ENCODE data around the gene NPHP4.

The NPHP4 gene

GRCh38 chr1:5966543-5967205 is 25.6 kb downstream of the NPHP4 start:
- H3K4me3 ChIP-seq (ENCODE audit: insufficient read length, low read depth): no peak overlapping the region
- H3K36me3 ChIP-seq (ENCODE audit: insufficient read depth, insufficient read length, low read length): no peaks in the 10 kb centered on the region
- no peaks in the 10 kb centered on the region for H3K27me3 ChIP-seq (ENCODE audit: insufficient read depth, insufficient read length)
- TF ChIP-seq ZNF274 (IDR thresholded peaks at IDR 0.05; ENCODE audit: low read depth, low read length) (no peak), YY1 (IDR thresholded peaks at IDR 0.05; ENCODE audit: insufficient read depth, insufficient read length) (no peak), SUZ12 (IDR thresholded peaks at IDR 0.05; ENCODE audit: extremely low read depth, insufficient read depth, insufficient read length) (no peak)
- DNase-seq (ENCODE audit: low read depth, low spot score): no peak
- no peak overlapping the region for H3K9ac ChIP-seq (ENCODE audit: insufficient read length, low read depth)
- H3K4me1 ChIP-seq (ENCODE audit: insufficient read depth, insufficient read length): no peaks in the 10 kb centered on the region
- no peaks in the 10 kb centered on the region for H3K9me3 ChIP-seq (ENCODE audit: insufficient read depth, low read length)

- TF ChIP-seq ZNF274 (IDR thresholded peaks at IDR 0.05; ENCODE audit: low read depth, low read length) (no peak), SUZ12 (IDR thresholded peaks at IDR 0.05; ENCODE audit: extremely low read depth, insufficient read depth, insufficient read length) (no peak), YY1 (IDR thresholded peaks at IDR 0.05; ENCODE audit: insufficient read depth, insufficient read length) (no peak)
- H3K27me3 ChIP-seq (ENCODE audit: insufficient read depth, insufficient read length): no peaks in the 10 kb centered on the region
- DNase-seq (ENCODE audit: low read depth, low spot score): no peak
- no peaks in the 10 kb centered on the region for H3K9me3 ChIP-seq (ENCODE audit: insufficient read depth, low read length)
- no peak overlapping the region for H3K4me3 ChIP-seq (ENCODE audit: insufficient read length, low read depth)
- no peaks in the 10 kb centered on the region for H3K4me1 ChIP-seq (ENCODE audit: insufficient read depth, insufficient read length)
- peaks cover 4% of the 10 kb centered on the region for H3K36me3 ChIP-seq (ENCODE audit: insufficient read depth, insufficient read length, low read length)
- H3K9ac ChIP-seq (ENCODE audit: insufficient read length, low read depth): no peak overlapping the region
These were observed 26.6 kb downstream of the NPHP4 start for GRCh38 chr1:5965586-5966131.

GRCh38 chr1:5962265-5963105 is 29.7 kb downstream of the NPHP4 start:
- DNase-seq (ENCODE audit: low read depth, low spot score): no peak
- Histone ChIP-seq H3K9me3 (ENCODE audit: insufficient read depth, low read length) (no peaks in the 10 kb centered on the region), H3K9ac (ENCODE audit: insufficient read length, low read depth) (no peak overlapping the region), H3K4me3 (ENCODE audit: insufficient read length, low read depth) (no peak overlapping the region), H3K36me3 (ENCODE audit: insufficient read depth, insufficient read length, low read length) (peaks cover 10% of the 10 kb centered on the region), H3K4me1 (ENCODE audit: insufficient read depth, insufficient read length) (no peaks in the 10 kb centered on the region), H3K27me3 (ENCODE audit: insufficient read depth, insufficient read length) (no peaks in the 10 kb centered on the region)
- no peak for TF ChIP-seq YY1 (IDR thresholded peaks at IDR 0.05; ENCODE audit: insufficient read depth, insufficient read length)
- TF ChIP-seq ZNF274 (IDR thresholded peaks at IDR 0.05; ENCODE audit: low read depth, low read length): no peak
- TF ChIP-seq SUZ12 (IDR thresholded peaks at IDR 0.05; ENCODE audit: extremely low read depth, insufficient read depth, insufficient read length): no peak

GRCh38 chr1:5961601-5962000 is 30.6 kb downstream of the NPHP4 start:
- Histone ChIP-seq H3K27me3 (ENCODE audit: insufficient read depth, insufficient read length) (no peaks in the 10 kb centered on the region), H3K4me1 (ENCODE audit: insufficient read depth, insufficient read length) (no peaks in the 10 kb centered on the region), H3K9me3 (ENCODE audit: insufficient read depth, low read length) (no peaks in the 10 kb centered on the region), H3K4me3 (ENCODE audit: insufficient read length, low read depth) (no peak overlapping the region), H3K36me3 (ENCODE audit: insufficient read depth, insufficient read length, low read length) (peaks cover 10% of the 10 kb centered on the region), H3K9ac (ENCODE audit: insufficient read length, low read depth) (no peak overlapping the region)
- DNase-seq (ENCODE audit: low read depth, low spot score): no peak
- TF ChIP-seq SUZ12 (IDR thresholded peaks at IDR 0.05; ENCODE audit: extremely low read depth, insufficient read depth, insufficient read length) (no peak), ZNF274 (IDR thresholded peaks at IDR 0.05; ENCODE audit: low read depth, low read length) (no peak), YY1 (IDR thresholded peaks at IDR 0.05; ENCODE audit: insufficient read depth, insufficient read length) (no peak)

GRCh38 chr1:5960336-5960735 is 31.9 kb downstream of the NPHP4 start:
- DNase-seq (ENCODE audit: low read depth, low spot score): no peak
- H3K27me3 ChIP-seq (ENCODE audit: insufficient read depth, insufficient read length): no peaks in the 10 kb centered on the region
- no peaks in the 10 kb centered on the region for H3K4me1 ChIP-seq (ENCODE audit: insufficient read depth, insufficient read length)
- TF ChIP-seq YY1 (IDR thresholded peaks at IDR 0.05; ENCODE audit: insufficient read depth, insufficient read length): no peak
- TF ChIP-seq ZNF274 (IDR thresholded peaks at IDR 0.05; ENCODE audit: low read depth, low read length): no peak
- TF ChIP-seq SUZ12 (IDR thresholded peaks at IDR 0.05; ENCODE audit: extremely low read depth, insufficient read depth, insufficient read length): no peak
- H3K4me3 ChIP-seq (ENCODE audit: insufficient read length, low read depth): no peak overlapping the region
- H3K9me3 ChIP-seq (ENCODE audit: insufficient read depth, low read length): no peaks in the 10 kb centered on the region
- H3K36me3 ChIP-seq (ENCODE audit: insufficient read depth, insufficient read length, low read length): peaks cover 10% of the 10 kb centered on the region
- no peak overlapping the region for H3K9ac ChIP-seq (ENCODE audit: insufficient read length, low read depth)

GRCh38 chr1:5959667-5960230 is 32.5 kb downstream of the NPHP4 start:
- no peaks in the 10 kb centered on the region for H3K4me1 ChIP-seq (ENCODE audit: insufficient read depth, insufficient read length)
- H3K9ac ChIP-seq (ENCODE audit: insufficient read length, low read depth): no peak overlapping the region
- H3K36me3 ChIP-seq (ENCODE audit: insufficient read depth, insufficient read length, low read length): peaks cover 10% of the 10 kb centered on the region
- no peaks in the 10 kb centered on the region for H3K27me3 ChIP-seq (ENCODE audit: insufficient read depth, insufficient read length)
- no peaks in the 10 kb centered on the region for H3K9me3 ChIP-seq (ENCODE audit: insufficient read depth, low read length)
- H3K4me3 ChIP-seq (ENCODE audit: insufficient read length, low read depth): no peak overlapping the region
- no peak for TF ChIP-seq YY1 (IDR thresholded peaks at IDR 0.05; ENCODE audit: insufficient read depth, insufficient read length)
- no peak for TF ChIP-seq SUZ12 (IDR thresholded peaks at IDR 0.05; ENCODE audit: extremely low read depth, insufficient read depth, insufficient read length)
- no peak for TF ChIP-seq ZNF274 (IDR thresholded peaks at IDR 0.05; ENCODE audit: low read depth, low read length)
- DNase-seq (ENCODE audit: low read depth, low spot score): no peak

GRCh38 chr1:5959087-5959486 is 33.1 kb downstream of the NPHP4 start:
- DNase-seq (ENCODE audit: low read depth, low spot score): no peak
- no peak for TF ChIP-seq YY1 (IDR thresholded peaks at IDR 0.05; ENCODE audit: insufficient read depth, insufficient read length)
- no peak for TF ChIP-seq ZNF274 (IDR thresholded peaks at IDR 0.05; ENCODE audit: low read depth, low read length)
- TF ChIP-seq SUZ12 (IDR thresholded peaks at IDR 0.05; ENCODE audit: extremely low read depth, insufficient read depth, insufficient read length): no peak
- Histone ChIP-seq H3K4me1 (ENCODE audit: insufficient read depth, insufficient read length) (no peaks in the 10 kb centered on the region), H3K9me3 (ENCODE audit: insufficient read depth, low read length) (no peaks in the 10 kb centered on the region), H3K36me3 (ENCODE audit: insufficient read depth, insufficient read length, low read length) (peaks cover 10% of the 10 kb centered on the region), H3K9ac (ENCODE audit: insufficient read length, low read depth) (no peak overlapping the region), H3K4me3 (ENCODE audit: insufficient read length, low read depth) (no peak overlapping the region), H3K27me3 (ENCODE audit: insufficient read depth, insufficient read length) (no peaks in the 10 kb centered on the region)
